GM12864 (cell line): Measurements from ENCODE around the gene GRIP2.
A peak's percentile ranks its signal among the peaks of the same experiment; 100 is the strongest.

Experiments used
- DNase-seq: peaks from one replicate; pipeline ENCODE4 v3.0.0-alpha.2; 2011; ENCODE audit warnings: low read depth
- H3K4me3 ChIP-seq: 2 replicates; pipeline ENCODE4 v1.5.1; 2011; ENCODE audit warnings: mild to moderate bottlenecking, low read depth, low read length, control low read depth
- CTCF ChIP-seq: IDR thresholded peaks from 2 replicates; pipeline ENCODE4 v1.5.1; 2011; ENCODE audit warnings: low read depth, mild to moderate bottlenecking, moderate library complexity, low read length, control low read depth, inconsistent platforms; ENCODE audit errors: missing control alignments

The GRIP2 gene

GRCh38 chr3:14512281-14512941, 27.7 kb downstream of the GRIP2 start:
- TF ChIP-seq CTCF: no peak
- no peak overlapping the region for H3K4me3 ChIP-seq
- no peak for DNase-seq

- TF ChIP-seq CTCF: no peak
- no peak overlapping the region for H3K4me3 ChIP-seq
- DNase-seq: no peak
Measured at GRCh38 chr3:14511623-14512280, 28.4 kb downstream of the GRIP2 start.

GRCh38 chr3:14510838-14511622, 29.1 kb downstream of the GRIP2 start:
- H3K4me3 ChIP-seq: no peak overlapping the region
- no peak for DNase-seq
- no peak for TF ChIP-seq CTCF

GRCh38 chr3:14509796-14510100, 30.4 kb downstream of the GRIP2 start:
- no peak for DNase-seq
- TF ChIP-seq CTCF: no peak
- H3K4me3 ChIP-seq: no peak overlapping the region

GRCh38 chr3:14508966-14509795, 31.0 kb downstream of the GRIP2 start:
- DNase-seq: no peak
- peak; percentile 91 for TF ChIP-seq CTCF
- no peak overlapping the region for H3K4me3 ChIP-seq

GRCh38 chr3:14508505-14508819, 31.7 kb downstream of the GRIP2 start:
- H3K4me3 ChIP-seq: no peak overlapping the region
- TF ChIP-seq CTCF: no peak
- no peak for DNase-seq
